ENCODE results near the gene SKAP1. TPM values are rescaled to one million over a fixed set of nuclear protein-coding genes. Genes with fewer than 3 reads are reported as not detected.
A peak's percentile ranks its signal among the peaks of the same experiment; 100 is the strongest.

Gene SKAP1
- polyA plus RNA-seq, 2 donors = 1.1 to 2.6 TPM

- Histone ChIP-seq H3K36me3 (ENCODE audit: control insufficient read depth in 2 of 2, insufficient read depth in 2 of 2, low read length in 1 of 2) (no peaks in the 10 kb centered on the region), H3K9me3 (ENCODE audit: control insufficient read depth in 2 of 2, insufficient read depth in 1 of 2, low read depth in 1 of 2, low read length in 1 of 2) (no peaks in the 10 kb centered on the region), H3K4me1 (ENCODE audit: control insufficient read depth in 2 of 2, insufficient read depth in 2 of 2, low read length in 1 of 2) (no peaks in the 10 kb centered on the region), H3K4me3 (ENCODE audit: low read depth in 1 of 2, low read length in 2 of 2) (no peak overlapping the region), H3K27ac (ENCODE audit: low read depth in 2 of 2, low read length in 1 of 2) (no peak overlapping the region), H3K27me3 (ENCODE audit: control insufficient read depth in 1 of 2, insufficient read depth in 2 of 2, low read length in 2 of 2) (peaks cover 0 to 6% of the 10 kb centered on the region in 2 donors)
- WGBS, 2 donors = 68 to 83% methylated on average over 8 of the region's 8 CpGs
Measured at GRCh38 chr17:48439875-48440505, 10.0 kb upstream of the SKAP1 start.

GRCh38 chr17:48439110-48439850, 9.3 kb upstream of the SKAP1 start:
- Histone ChIP-seq H3K27ac (ENCODE audit: low read depth in 2 of 2, low read length in 1 of 2) (no peak overlapping the region), H3K4me1 (ENCODE audit: control insufficient read depth in 2 of 2, insufficient read depth in 2 of 2, low read length in 1 of 2) (no peaks in the 10 kb centered on the region), H3K9me3 (ENCODE audit: control insufficient read depth in 2 of 2, insufficient read depth in 1 of 2, low read depth in 1 of 2, low read length in 1 of 2) (no peaks in the 10 kb centered on the region), H3K4me3 (ENCODE audit: low read depth in 1 of 2, low read length in 2 of 2) (no peak overlapping the region), H3K27me3 (ENCODE audit: control insufficient read depth in 1 of 2, insufficient read depth in 2 of 2, low read length in 2 of 2) (peaks cover 0 to 6% of the 10 kb centered on the region in 2 donors), H3K36me3 (ENCODE audit: control insufficient read depth in 2 of 2, insufficient read depth in 2 of 2, low read length in 1 of 2) (no peaks in the 10 kb centered on the region)
- WGBS, 2 donors = 77 to 89% methylated on average over 3 of the region's 3 CpGs

GRCh38 chr17:48438516-48439061, 8.6 kb upstream of the SKAP1 start:
- Histone ChIP-seq H3K4me3 (ENCODE audit: low read depth in 1 of 2, low read length in 2 of 2) (no peak overlapping the region), H3K9me3 (ENCODE audit: control insufficient read depth in 2 of 2, insufficient read depth in 1 of 2, low read depth in 1 of 2, low read length in 1 of 2) (no peaks in the 10 kb centered on the region), H3K27ac (ENCODE audit: low read depth in 2 of 2, low read length in 1 of 2) (no peak overlapping the region), H3K36me3 (ENCODE audit: control insufficient read depth in 2 of 2, insufficient read depth in 2 of 2, low read length in 1 of 2) (no peaks in the 10 kb centered on the region), H3K27me3 (ENCODE audit: control insufficient read depth in 1 of 2, insufficient read depth in 2 of 2, low read length in 2 of 2) (peaks cover 0 to 6% of the 10 kb centered on the region in 2 donors), H3K4me1 (ENCODE audit: control insufficient read depth in 2 of 2, insufficient read depth in 2 of 2, low read length in 1 of 2) (no peaks in the 10 kb centered on the region)
- 54 to 63% methylated on average over 3 of the region's 3 CpGs for WGBS, 2 donors

GRCh38 chr17:48433896-48434295, 3.9 kb upstream of the SKAP1 start:
- H3K9me3 ChIP-seq (ENCODE audit: control insufficient read depth in 2 of 2, insufficient read depth in 1 of 2, low read depth in 1 of 2, low read length in 1 of 2) = no peaks in the 10 kb centered on the region
- no peak overlapping the region for H3K4me3 ChIP-seq (ENCODE audit: low read depth in 1 of 2, low read length in 2 of 2)
- H3K27ac ChIP-seq (ENCODE audit: low read depth in 2 of 2, low read length in 1 of 2) = no peak overlapping the region
- 76 to 86% methylated on average over 6 of the region's 6 CpGs for WGBS, 2 donors
- H3K4me1 ChIP-seq (ENCODE audit: control insufficient read depth in 2 of 2, insufficient read depth in 2 of 2, low read length in 1 of 2) = no peaks in the 10 kb centered on the region
- H3K36me3 ChIP-seq (ENCODE audit: control insufficient read depth in 2 of 2, insufficient read depth in 2 of 2, low read length in 1 of 2) = no peaks in the 10 kb centered on the region
- H3K27me3 ChIP-seq (ENCODE audit: control insufficient read depth in 1 of 2, insufficient read depth in 2 of 2, low read length in 2 of 2) = peaks cover 0 to 10% of the 10 kb centered on the region in 2 donors

GRCh38 chr17:48432820-48433775, 3.1 kb upstream of the SKAP1 start:
- Histone ChIP-seq H3K4me1 (ENCODE audit: control insufficient read depth in 2 of 2, insufficient read depth in 2 of 2, low read length in 1 of 2) (no peaks in the 10 kb centered on the region), H3K36me3 (ENCODE audit: control insufficient read depth in 2 of 2, insufficient read depth in 2 of 2, low read length in 1 of 2) (no peaks in the 10 kb centered on the region), H3K27me3 (ENCODE audit: control insufficient read depth in 1 of 2, insufficient read depth in 2 of 2, low read length in 2 of 2) (peaks cover 0 to 10% of the 10 kb centered on the region in 2 donors), H3K27ac (ENCODE audit: low read depth in 2 of 2, low read length in 1 of 2) (no peak overlapping the region), H3K4me3 (ENCODE audit: low read depth in 1 of 2, low read length in 2 of 2) (no peak overlapping the region), H3K9me3 (ENCODE audit: control insufficient read depth in 2 of 2, insufficient read depth in 1 of 2, low read depth in 1 of 2, low read length in 1 of 2) (no peaks in the 10 kb centered on the region)
- 60 to 71% methylated on average over 11 of the region's 11 CpGs for WGBS, 2 donors

GRCh38 chr17:48429156-48429555, 858 bp downstream of the SKAP1 start:
- peak overlapping the region in 1 of 2 donors; percentile 61 for H3K27ac ChIP-seq (ENCODE audit: low read depth in 2 of 2, low read length in 1 of 2)
- H3K27me3 ChIP-seq (ENCODE audit: control insufficient read depth in 1 of 2, insufficient read depth in 2 of 2, low read length in 2 of 2) = peaks cover 0 to 10% of the 10 kb centered on the region in 2 donors
- no peaks in the 10 kb centered on the region for H3K36me3 ChIP-seq (ENCODE audit: control insufficient read depth in 2 of 2, insufficient read depth in 2 of 2, low read length in 1 of 2)
- 67 to 74% methylated on average over 8 of the region's 8 CpGs for WGBS, 2 donors
- no peaks in the 10 kb centered on the region for H3K9me3 ChIP-seq (ENCODE audit: control insufficient read depth in 2 of 2, insufficient read depth in 1 of 2, low read depth in 1 of 2, low read length in 1 of 2)
- no peaks in the 10 kb centered on the region for H3K4me1 ChIP-seq (ENCODE audit: control insufficient read depth in 2 of 2, insufficient read depth in 2 of 2, low read length in 1 of 2)
- H3K4me3 ChIP-seq (ENCODE audit: low read depth in 1 of 2, low read length in 2 of 2) = peak overlapping the region; percentile 34 to 50

- Histone ChIP-seq H3K36me3 (ENCODE audit: control insufficient read depth in 2 of 2, insufficient read depth in 2 of 2, low read length in 1 of 2) (no peaks in the 10 kb centered on the region), H3K9me3 (ENCODE audit: control insufficient read depth in 2 of 2, insufficient read depth in 1 of 2, low read depth in 1 of 2, low read length in 1 of 2) (no peaks in the 10 kb centered on the region), H3K4me1 (ENCODE audit: control insufficient read depth in 2 of 2, insufficient read depth in 2 of 2, low read length in 1 of 2) (no peaks in the 10 kb centered on the region), H3K4me3 (ENCODE audit: low read depth in 1 of 2, low read length in 2 of 2) (no peak overlapping the region), H3K27me3 (ENCODE audit: control insufficient read depth in 1 of 2, insufficient read depth in 2 of 2, low read length in 2 of 2) (peaks cover 0 to 10% of the 10 kb centered on the region in 2 donors), H3K27ac (ENCODE audit: low read depth in 2 of 2, low read length in 1 of 2) (no peak overlapping the region)
Measured at GRCh38 chr17:48427598-48427997, 2.4 kb downstream of the SKAP1 start.

- Histone ChIP-seq H3K27ac (ENCODE audit: low read depth in 2 of 2, low read length in 1 of 2) (no peak overlapping the region), H3K9me3 (ENCODE audit: control insufficient read depth in 2 of 2, insufficient read depth in 1 of 2, low read depth in 1 of 2, low read length in 1 of 2) (no peaks in the 10 kb centered on the region), H3K4me1 (ENCODE audit: control insufficient read depth in 2 of 2, insufficient read depth in 2 of 2, low read length in 1 of 2) (no peaks in the 10 kb centered on the region), H3K27me3 (ENCODE audit: control insufficient read depth in 1 of 2, insufficient read depth in 2 of 2, low read length in 2 of 2) (peaks cover 0 to 10% of the 10 kb centered on the region in 2 donors), H3K36me3 (ENCODE audit: control insufficient read depth in 2 of 2, insufficient read depth in 2 of 2, low read length in 1 of 2) (no peaks in the 10 kb centered on the region), H3K4me3 (ENCODE audit: low read depth in 1 of 2, low read length in 2 of 2) (no peak overlapping the region)
- WGBS, 2 donors = 66 to 77% methylated on average over 4 of the region's 4 CpGs
Measured at GRCh38 chr17:48426761-48427500, 3.1 kb downstream of the SKAP1 start.
